Kidney epithelial cell (primary cell): Measurements from ENCODE around the gene NT5C3A. TPM values are rescaled to one million over a fixed set of nuclear protein-coding genes. Genes with fewer than 3 reads are reported as not detected.

Experiments used
- DNase-seq: peaks from one replicate; pipeline ENCODE4 v3.0.0-alpha.2; 2010; ENCODE audit warnings: low read depth
- H3K27me3 ChIP-seq: 2 replicates; pipeline ENCODE4 v1.6.0; 2011; ENCODE audit warnings: low read length; ENCODE audit not compliant: control insufficient read depth, insufficient read depth
- H3K36me3 ChIP-seq: 2 replicates; pipeline ENCODE4 v1.5.1; 2011; ENCODE audit warnings: low read length; ENCODE audit not compliant: control insufficient read depth, insufficient read depth
- H3K4me3 ChIP-seq: 2 replicates; pipeline ENCODE4 v1.5.1; 2011; ENCODE audit warnings: low read depth, mild to moderate bottlenecking, control low read depth, low read length
- CTCF ChIP-seq: IDR thresholded peaks from 2 replicates; pipeline ENCODE4 v1.5.1; 2011; ENCODE audit warnings: mild to moderate bottlenecking, moderate library complexity, low read length, control low read depth, inconsistent platforms; ENCODE audit not compliant: insufficient read depth, poor library complexity, severe bottlenecking
- total RNA-seq: library from RNA; depleted of rRNA; stranded (reverse); fragments of >200 nt; gene quantifications from 2 replicates; pipeline ENCODE4 v1.2.3, GENCODE V29; 2015

The NT5C3A gene
- total RNA-seq, 1 donor from 2014 or later = 20.7 TPM

- TF ChIP-seq CTCF = no peak
- no peak overlapping the region for H3K4me3 ChIP-seq
- no peaks in the 10 kb centered on the region for H3K36me3 ChIP-seq
- H3K27me3 ChIP-seq = no peaks in the 10 kb centered on the region
- no peak for DNase-seq
These were observed 29.1 kb upstream of the NT5C3A start for GRCh38 chr7:33091641-33092191.

GRCh38 chr7:33091111-33091531, 28.5 kb upstream of the NT5C3A start:
- no peak for DNase-seq
- TF ChIP-seq CTCF = no peak
- H3K36me3 ChIP-seq = no peaks in the 10 kb centered on the region
- no peaks in the 10 kb centered on the region for H3K27me3 ChIP-seq
- no peak overlapping the region for H3K4me3 ChIP-seq

- no peaks in the 10 kb centered on the region for H3K27me3 ChIP-seq
- no peak for TF ChIP-seq CTCF
- H3K36me3 ChIP-seq = no peaks in the 10 kb centered on the region
- no peak overlapping the region for H3K4me3 ChIP-seq
- DNase-seq = no peak
These were observed 26.6 kb upstream of the NT5C3A start for GRCh38 chr7:33089142-33089541.

- no peak for TF ChIP-seq CTCF
- no peaks in the 10 kb centered on the region for H3K27me3 ChIP-seq
- no peak overlapping the region for H3K4me3 ChIP-seq
- no peaks in the 10 kb centered on the region for H3K36me3 ChIP-seq
- no peak for DNase-seq
These were observed 25.3 kb upstream of the NT5C3A start for GRCh38 chr7:33087858-33088257.

- DNase-seq = no peak
- Histone ChIP-seq H3K27me3 (no peaks in the 10 kb centered on the region), H3K4me3 (no peak overlapping the region), H3K36me3 (no peaks in the 10 kb centered on the region)
- TF ChIP-seq CTCF = no peak
These were observed 24.8 kb upstream of the NT5C3A start for GRCh38 chr7:33087356-33087755.

- H3K36me3 ChIP-seq = no peaks in the 10 kb centered on the region
- DNase-seq = no peak
- no peak overlapping the region for H3K4me3 ChIP-seq
- no peak for TF ChIP-seq CTCF
- H3K27me3 ChIP-seq = no peaks in the 10 kb centered on the region
These were observed 17.5 kb upstream of the NT5C3A start for GRCh38 chr7:33079763-33080690.
